ENCODE measurements around the gene HAAO. TPM values are rescaled to one million over a fixed set of nuclear protein-coding genes. Genes with fewer than 3 reads are reported as not detected.

HAAO gene
- total RNA-seq (2014; rRNA removed): not detected in 2 replicates
- Bru-seq, nascent RNA: not detected
- not detected for BruChase-seq, experiment 1, labeled RNA remaining after a 6-hour chase
- not detected for BruChase-seq, experiment 2, labeled RNA remaining after a 2-hour chase
- long read RNA-seq: 0 reads

DNA sequence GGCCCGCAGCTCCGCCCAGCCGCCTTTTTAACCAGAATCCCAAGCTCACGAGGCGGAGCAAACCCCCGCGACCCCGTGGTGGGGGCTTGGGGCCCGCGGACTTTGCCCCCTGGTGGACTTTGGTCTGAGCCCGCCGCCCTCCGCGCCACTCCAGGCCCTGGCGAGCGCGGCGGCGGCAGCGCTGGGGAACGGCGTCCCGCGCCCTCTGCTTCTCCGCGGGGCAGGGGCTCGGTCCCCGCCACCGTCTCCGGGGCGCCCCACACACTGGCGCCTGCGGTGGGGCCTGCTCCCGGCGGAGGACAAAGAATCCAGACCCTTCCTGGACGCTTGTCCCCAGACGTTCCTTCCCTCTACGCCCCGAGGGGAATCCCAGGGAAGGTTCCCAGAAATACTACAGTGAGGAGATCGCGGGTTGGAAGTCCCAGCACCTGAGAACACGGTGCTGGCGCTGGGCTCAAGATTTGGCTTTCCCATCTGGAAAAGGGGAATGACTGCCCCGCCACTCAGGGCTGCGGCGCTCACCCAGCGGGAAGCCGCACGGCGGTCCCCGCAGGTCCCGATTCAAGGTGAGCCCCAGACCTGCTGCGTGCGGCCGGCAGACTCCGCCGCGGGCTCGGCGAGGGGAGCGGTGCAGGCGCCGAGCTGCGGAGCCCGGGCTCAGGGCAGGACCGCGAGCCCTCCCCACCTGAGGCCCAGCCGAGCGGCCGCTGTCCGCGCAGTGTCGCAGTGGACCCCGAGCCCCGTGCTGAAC lies at the start of gene HAAO:
TSS of gene HAAO (minus strand) at position 1 of the 751 bp plus-strand sequence. CDS start 47 bp downstream, outside the sequence.
- Histone ChIP-seq H3K4me2 (ENCODE audit: low read length) (no peak within 1 kb of the TSS), H2AFZ (ENCODE audit: low read length) (no peak within 1 kb of the TSS), H3F3A (ENCODE audit: low read length, unreplicated experiment) (no peaks in the 10 kb centered on the region), H3K9me3 (ENCODE audit: low read length) (no peaks in the 10 kb centered on the region), H4K20me1 (ENCODE audit: low read length) (no peaks in the 10 kb centered on the region), H3K4me1 (ENCODE audit: insufficient read depth, low read length) (no peaks in the 10 kb centered on the region), H3K27me3 (ENCODE audit: low read length) (no peaks in the 10 kb centered on the region), H3K9ac (ENCODE audit: low read length) (no peak within 1 kb of the TSS), H3K9me2 (replicated peaks; ENCODE audit: low read length) (no peaks in the 10 kb centered on the region), H3K79me2 (ENCODE audit: low read length) (no peaks in the 10 kb centered on the region), H3K27ac (ENCODE audit: low read length) (no peak within 1 kb of the TSS), H3K36me3 (ENCODE audit: low read depth, low read length) (no peaks in the 10 kb centered on the region), H3K4me3 (ENCODE audit: low read length) (no peak within 1 kb of the TSS)
- no peak for TF ChIP-seq EZH2phosphoT487 (IDR thresholded peaks at IDR 0.05; ENCODE audit: borderline replicate concordance, low read length)
- TF ChIP-seq EZH2 (IDR thresholded peaks at IDR 0.05; ENCODE audit: low read length, unreplicated experiment): no peak
- TF ChIP-seq CTCF (conservative IDR thresholded peaks at IDR 0.05; ENCODE audit: low read depth, low read length): no peak
- ATAC-seq (no peak), DNase-seq (no peak)
- POLR2A ChIA-PET (ENCODE audit: unreplicated experiment): no interaction called here
- intact Hi-C loops (cut with micrococcal nuclease): no loop called here
- BruUV-seq (replicated peaks): no TSS peak
- CTCF ChIA-PET: no interaction called here

GRCh38 chr2:42841344-42841743 lies 49.0 kb upstream of the HAAO start:
- Histone ChIP-seq H2AFZ (ENCODE audit: low read length) (no peak overlapping the region), H3K4me2 (ENCODE audit: low read length) (no peak overlapping the region), H3K27me3 (ENCODE audit: low read length) (no peaks in the 10 kb centered on the region), H3K9ac (ENCODE audit: low read length) (no peak overlapping the region), H4K20me1 (ENCODE audit: low read length) (no peaks in the 10 kb centered on the region), H3F3A (ENCODE audit: low read length, unreplicated experiment) (peaks cover under 1% of the 10 kb centered on the region), H3K36me3 (ENCODE audit: low read depth, low read length) (no peaks in the 10 kb centered on the region), H3K27ac (ENCODE audit: low read length) (no peak overlapping the region), H3K79me2 (ENCODE audit: low read length) (no peaks in the 10 kb centered on the region), H3K4me1 (ENCODE audit: insufficient read depth, low read length) (peaks cover under 1% of the 10 kb centered on the region), H3K9me2 (replicated peaks; ENCODE audit: low read length) (no peaks in the 10 kb centered on the region), H3K9me3 (ENCODE audit: low read length) (no peaks in the 10 kb centered on the region), H3K4me3 (ENCODE audit: low read length) (no peak overlapping the region)
- TF ChIP-seq EZH2phosphoT487 (IDR thresholded peaks at IDR 0.05; ENCODE audit: borderline replicate concordance, low read length) (no peak), CTCF (conservative IDR thresholded peaks at IDR 0.05; ENCODE audit: low read depth, low read length) (no peak), EZH2 (IDR thresholded peaks at IDR 0.05; ENCODE audit: low read length, unreplicated experiment) (no peak)
- DNase-seq (no peak), ATAC-seq (no peak)
- no TSS peak for BruUV-seq (replicated peaks)
- intact Hi-C loops (cut with micrococcal nuclease): no loop called here
- ChIA-PET POLR2A (ENCODE audit: unreplicated experiment) (interaction anchor here (0.6 kb wide), 1 partner anchor 104 kb away, joined by 3 read pairs; no protein-coding TSS in a partner anchor), CTCF (no interaction called here)

- H3K4me2 ChIP-seq (ENCODE audit: low read length): no peak overlapping the region
- H3K79me2 ChIP-seq (ENCODE audit: low read length): no peaks in the 10 kb centered on the region
- peaks cover 3% of the 10 kb centered on the region for H3F3A ChIP-seq (ENCODE audit: low read length, unreplicated experiment)
- BruUV-seq (replicated peaks): no TSS peak
- no peak overlapping the region for H3K9ac ChIP-seq (ENCODE audit: low read length)
- no peaks in the 10 kb centered on the region for H4K20me1 ChIP-seq (ENCODE audit: low read length)
- ChIA-PET CTCF (no interaction called here), POLR2A (ENCODE audit: unreplicated experiment) (interaction anchor here (0.6 kb wide), 1 partner anchor 105 kb away, joined by 3 read pairs; no protein-coding TSS in a partner anchor)
- no peak overlapping the region for H3K4me3 ChIP-seq (ENCODE audit: low read length)
- peaks cover 7% of the 10 kb centered on the region for H3K4me1 ChIP-seq (ENCODE audit: insufficient read depth, low read length)
- H2AFZ ChIP-seq (ENCODE audit: low read length): no peak overlapping the region
- H3K9me2 ChIP-seq (replicated peaks; ENCODE audit: low read length): no peaks in the 10 kb centered on the region
- no peaks in the 10 kb centered on the region for H3K36me3 ChIP-seq (ENCODE audit: low read depth, low read length)
- no peak for ATAC-seq
- no peak for TF ChIP-seq EZH2phosphoT487 (IDR thresholded peaks at IDR 0.05; ENCODE audit: borderline replicate concordance, low read length)
- no peak for TF ChIP-seq EZH2 (IDR thresholded peaks at IDR 0.05; ENCODE audit: low read length, unreplicated experiment)
- no peak for TF ChIP-seq CTCF (conservative IDR thresholded peaks at IDR 0.05; ENCODE audit: low read depth, low read length)
- intact Hi-C loops (cut with micrococcal nuclease): no loop called here
- no peaks in the 10 kb centered on the region for H3K9me3 ChIP-seq (ENCODE audit: low read length)
- H3K27ac ChIP-seq (ENCODE audit: low read length): no peak overlapping the region
- H3K27me3 ChIP-seq (ENCODE audit: low read length): no peaks in the 10 kb centered on the region
- DNase-seq: no peak
Observed at GRCh38 chr2:42840760-42841159, 48.4 kb upstream of the HAAO start.
